ENCODE measurements around the gene PDS5A.
"Not testable (repeated sequence)": the region's sequence is repeated elsewhere in the genome, so short reads cannot be mapped to it uniquely, and the experiment has no call there.

PDS5A gene

GRCh38 chr4:39977489-39978377 is at the start of gene PDS5A:
PDS5A (minus strand) TSS chr4:39977911; CDS start chr4:39976577, 1,334 bp downstream.
- DNase-seq (ENCODE audit: low read depth) = peak; percentile 71

- DNase-seq (ENCODE audit: low read depth) = not testable (repeated sequence)
These were observed 46.3 kb upstream of the PDS5A start for GRCh38 chr4:40024049-40024448.

GRCh38 chr4:40021116-40021515 is 43.4 kb upstream of the PDS5A start:
- not testable (repeated sequence) for DNase-seq (ENCODE audit: low read depth)

GRCh38 chr4:40020221-40020620 is 42.5 kb upstream of the PDS5A start:
- DNase-seq (ENCODE audit: low read depth) = no peak

GRCh38 chr4:40016007-40016406 is 38.3 kb upstream of the PDS5A start:
- DNase-seq (ENCODE audit: low read depth) = no peak

GRCh38 chr4:40003986-40004385 is 26.3 kb upstream of the PDS5A start:
- DNase-seq (ENCODE audit: low read depth) = no peak

- DNase-seq (ENCODE audit: low read depth) = no peak
These were observed 23.0 kb upstream of the PDS5A start for GRCh38 chr4:40000711-40001110.

- DNase-seq (ENCODE audit: low read depth) = no peak
These were observed 21.1 kb upstream of the PDS5A start for GRCh38 chr4:39998659-39999345.

- no peak for DNase-seq (ENCODE audit: low read depth)
These were observed 19.1 kb upstream of the PDS5A start for GRCh38 chr4:39996811-39997210.

GRCh38 chr4:39994406-39994805 is 16.7 kb upstream of the PDS5A start:
- DNase-seq (ENCODE audit: low read depth) = no peak

- DNase-seq (ENCODE audit: low read depth) = not testable (repeated sequence)
These were observed 11.7 kb upstream of the PDS5A start for GRCh38 chr4:39989381-39989780.

GRCh38 chr4:39987485-39987884 is 9.8 kb upstream of the PDS5A start:
- no peak for DNase-seq (ENCODE audit: low read depth)

GRCh38 chr4:39978904-39979303 is 1.2 kb upstream of the PDS5A start:
- no peak for DNase-seq (ENCODE audit: low read depth)

GRCh38 chr4:39978378-39978775 is 666 bp upstream of the PDS5A start:
- DNase-seq (ENCODE audit: low read depth) = no peak

- no peak for DNase-seq (ENCODE audit: low read depth)
These were observed 694 bp downstream of the PDS5A start for GRCh38 chr4:39976945-39977488.

GRCh38 chr4:39976141-39976944 is 1.4 kb downstream of the PDS5A start:
- peak; percentile 77 for DNase-seq (ENCODE audit: low read depth)

GRCh38 chr4:39975488-39976089 is 2.1 kb downstream of the PDS5A start:
- DNase-seq (ENCODE audit: low read depth) = no peak

- not testable (repeated sequence) for DNase-seq (ENCODE audit: low read depth)
These were observed 4.7 kb downstream of the PDS5A start for GRCh38 chr4:39973052-39973451.

GRCh38 chr4:39970671-39971640 is 6.8 kb downstream of the PDS5A start:
- no peak for DNase-seq (ENCODE audit: low read depth)

GRCh38 chr4:39963656-39964055 is 14.1 kb downstream of the PDS5A start:
- DNase-seq (ENCODE audit: low read depth) = no peak

Data from fibroblast of the conjunctiva (primary cell).